ENCODE measurements around the gene HCRTR1.
A peak's percentile ranks its signal among the peaks of the same experiment; 100 is the strongest.

The HCRTR1 gene

DNA sequence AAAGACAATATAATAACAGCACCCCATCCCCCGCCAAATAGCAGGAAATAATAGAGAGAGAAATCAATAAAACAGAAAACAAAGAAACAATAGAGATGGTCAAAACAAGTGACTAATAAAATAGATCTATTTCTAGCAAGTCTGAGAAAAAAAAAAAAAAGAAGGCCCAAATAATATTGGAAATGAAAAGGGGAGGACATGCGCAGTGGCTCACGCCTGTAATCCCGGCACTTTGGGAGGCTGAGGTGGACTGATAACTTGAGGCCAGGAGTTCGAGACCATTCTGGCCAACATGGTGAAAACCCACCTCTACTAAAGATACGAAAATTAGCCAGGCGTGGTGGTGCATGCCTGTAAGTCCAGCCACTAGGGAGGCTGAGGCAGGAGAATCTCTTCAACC is 18.5 kb upstream of the HCRTR1 start:
- no peak for DNase-seq

DNA sequence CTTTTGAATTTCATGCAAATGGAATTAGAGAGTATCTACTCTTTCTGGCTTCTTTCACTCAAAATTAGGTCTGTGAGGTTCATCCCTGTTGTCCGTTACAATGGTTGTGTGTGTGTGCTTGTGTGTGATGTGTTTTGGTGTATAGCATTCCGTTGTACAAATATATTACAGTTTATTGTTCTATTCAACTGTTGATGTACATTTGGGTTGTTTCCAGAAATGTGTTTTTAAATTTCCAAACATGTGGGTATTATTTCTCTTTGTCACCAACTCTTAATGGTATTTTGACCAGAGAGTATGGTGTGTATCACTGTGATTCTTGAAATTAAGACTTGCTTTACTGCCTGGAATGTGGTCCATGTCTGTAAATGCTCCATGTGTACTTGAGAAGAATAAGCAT is 16.8 kb upstream of the HCRTR1 start:
- DNase-seq: no peak

DNA sequence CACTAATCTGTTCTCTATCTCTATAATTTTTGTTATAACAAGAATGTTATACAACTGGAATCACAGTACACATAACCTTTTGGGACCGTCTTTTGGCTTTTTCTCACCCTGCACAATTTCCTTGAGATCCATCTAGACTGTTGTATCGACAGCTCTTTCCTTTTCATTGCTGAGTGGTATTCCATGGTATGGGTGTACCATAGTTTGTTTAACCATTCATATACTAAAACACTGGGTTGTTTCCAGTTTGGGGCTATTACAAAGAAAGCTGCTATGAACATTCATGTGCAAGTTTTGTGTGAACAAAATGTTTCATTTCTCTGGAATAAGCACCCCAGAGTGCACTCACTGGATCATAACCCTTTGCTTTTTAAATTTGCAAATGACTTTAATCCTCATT is 15.4 kb upstream of the HCRTR1 start:
- DNase-seq: no peak

DNA sequence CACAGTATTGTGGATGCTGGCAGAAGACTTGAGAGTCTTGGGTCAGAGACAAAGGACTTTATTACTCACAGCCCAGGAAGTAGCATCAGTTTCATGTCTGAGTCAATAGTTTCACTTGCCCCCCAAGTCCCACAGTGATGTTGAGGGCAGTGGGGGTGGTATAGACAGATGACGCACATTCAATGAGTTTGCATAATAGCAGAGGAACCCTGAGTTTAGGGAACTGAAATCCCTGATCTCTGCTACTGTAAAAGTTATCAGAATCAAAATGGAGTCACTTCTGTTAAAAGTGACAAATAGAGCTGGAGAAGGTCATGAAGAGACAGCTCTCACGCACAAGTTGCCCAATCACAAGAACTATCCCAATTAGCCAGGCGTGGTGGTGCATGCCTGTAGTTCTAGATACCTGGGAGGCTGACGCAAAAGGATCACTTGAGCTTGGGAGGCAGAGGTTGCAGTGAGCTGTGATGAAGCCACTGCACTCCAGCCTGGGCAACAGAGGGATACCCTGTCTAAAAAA is 11.5 kb upstream of the HCRTR1 start:
- DNase-seq: no peak

DNA sequence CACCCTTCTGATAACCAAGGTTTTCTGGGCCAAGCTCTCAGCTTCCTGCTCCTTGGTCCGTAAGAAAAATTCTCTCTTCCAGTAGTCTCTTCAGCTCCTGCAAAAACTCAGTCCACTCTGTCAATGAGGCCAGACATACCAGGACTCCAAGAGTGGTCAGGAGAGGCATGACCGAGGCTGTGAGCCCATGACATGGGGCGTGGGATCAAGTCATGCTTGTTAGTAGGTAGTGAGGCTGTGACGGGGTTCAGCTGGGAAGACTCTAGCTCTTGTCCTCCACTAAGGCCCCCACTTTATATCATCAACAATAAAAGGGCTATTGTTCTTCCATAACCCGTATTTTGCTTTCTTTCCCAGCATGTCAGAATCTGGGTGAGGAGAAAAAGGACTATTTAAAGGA is 10.1 kb upstream of the HCRTR1 start:
- DNase-seq: no peak

DNA sequence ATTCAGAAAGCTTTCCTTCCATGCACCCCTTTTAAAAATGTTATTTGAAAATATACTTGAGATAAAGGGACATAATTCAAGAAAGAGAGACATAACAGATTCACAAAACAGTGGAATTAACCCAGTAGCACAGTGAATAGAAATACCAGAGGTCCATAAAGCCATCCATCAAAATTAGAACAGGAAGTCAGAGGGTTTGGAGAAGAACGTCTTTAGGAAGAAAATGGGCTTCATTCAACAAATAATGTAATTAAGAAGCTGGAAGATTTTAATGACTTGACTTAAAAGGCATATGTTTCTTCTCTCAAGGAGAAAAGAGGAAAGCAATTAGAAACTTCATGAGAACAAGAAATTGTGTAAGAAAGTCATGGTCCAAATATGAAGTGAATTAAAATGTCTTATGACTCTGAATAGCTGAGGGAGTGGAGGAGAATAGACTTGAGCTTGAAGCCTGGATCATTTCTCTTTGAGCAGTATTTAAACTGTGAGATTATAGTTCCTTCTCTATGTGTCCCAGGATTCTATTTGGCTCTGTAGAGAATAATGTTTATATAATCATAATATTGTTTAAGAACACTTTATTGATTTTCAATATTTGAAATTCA is 7.9 kb upstream of the HCRTR1 start:
- no peak for DNase-seq

DNA sequence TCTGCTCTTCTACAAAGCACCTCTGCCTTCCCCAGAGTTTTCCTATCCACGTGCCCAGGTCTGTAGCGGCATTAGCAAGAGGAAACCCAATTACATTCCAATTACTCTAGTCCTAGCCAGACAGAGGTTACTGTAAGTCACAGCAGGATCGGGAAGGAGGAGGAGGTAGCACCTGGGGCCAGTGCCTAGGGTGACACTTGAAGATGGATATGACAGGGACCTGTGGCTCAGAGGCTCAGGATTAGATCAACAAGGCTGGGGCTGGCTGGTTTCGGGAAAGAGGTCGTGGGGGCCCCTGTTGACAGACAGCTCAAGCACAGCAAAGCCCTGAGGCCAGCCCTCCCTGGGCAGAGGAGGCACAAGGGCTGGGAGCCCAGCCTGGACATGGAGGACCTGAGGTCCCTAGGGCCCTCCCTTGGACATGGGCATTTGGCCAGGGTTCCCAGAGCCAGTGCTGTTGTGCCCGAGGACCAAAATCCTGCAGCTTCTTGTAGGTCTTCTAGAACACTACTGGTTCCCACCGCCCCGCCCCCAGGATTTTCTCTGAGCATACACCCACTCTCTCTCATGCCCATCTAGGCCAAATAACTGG is 3.0 kb upstream of the HCRTR1 start:
- no peak for DNase-seq

DNA sequence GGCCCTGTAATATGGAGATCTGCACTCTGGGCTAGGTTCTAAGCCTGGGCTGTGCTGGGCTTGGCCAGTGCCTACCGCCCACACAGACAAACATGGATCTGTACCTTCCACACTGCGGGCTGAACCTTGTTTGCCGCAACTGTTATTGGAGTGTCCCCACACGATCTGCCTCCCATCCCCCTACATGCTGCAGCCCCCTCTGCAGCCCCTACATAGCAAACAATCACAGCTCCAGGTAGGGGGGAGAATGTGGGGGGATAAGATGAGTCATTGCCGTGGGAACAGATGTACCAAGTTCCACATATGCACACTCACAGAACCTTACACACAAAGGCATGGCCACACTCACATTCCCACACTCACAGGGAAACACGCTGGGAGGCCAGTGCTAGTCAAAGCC is 2.1 kb upstream of the HCRTR1 start:
- no peak for DNase-seq

DNA sequence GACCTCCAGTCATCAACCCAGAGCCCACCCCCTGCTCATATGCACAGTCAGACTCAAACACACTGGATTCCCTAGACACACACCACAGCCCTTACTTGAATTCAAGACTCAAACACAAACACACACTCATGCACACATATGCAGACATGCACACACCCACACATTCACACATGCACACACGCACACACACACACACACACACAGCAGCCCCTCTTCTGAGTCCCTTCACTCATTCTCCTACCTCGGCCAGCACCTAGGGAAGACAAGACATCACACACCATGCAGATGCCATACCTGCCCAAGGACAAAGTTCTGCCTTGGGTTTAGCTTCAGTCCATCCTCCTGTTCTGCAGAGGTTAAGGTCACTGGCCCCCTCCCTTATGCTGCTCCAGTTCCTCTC is 1.6 kb upstream of the HCRTR1 start:
- no peak for DNase-seq

DNA sequence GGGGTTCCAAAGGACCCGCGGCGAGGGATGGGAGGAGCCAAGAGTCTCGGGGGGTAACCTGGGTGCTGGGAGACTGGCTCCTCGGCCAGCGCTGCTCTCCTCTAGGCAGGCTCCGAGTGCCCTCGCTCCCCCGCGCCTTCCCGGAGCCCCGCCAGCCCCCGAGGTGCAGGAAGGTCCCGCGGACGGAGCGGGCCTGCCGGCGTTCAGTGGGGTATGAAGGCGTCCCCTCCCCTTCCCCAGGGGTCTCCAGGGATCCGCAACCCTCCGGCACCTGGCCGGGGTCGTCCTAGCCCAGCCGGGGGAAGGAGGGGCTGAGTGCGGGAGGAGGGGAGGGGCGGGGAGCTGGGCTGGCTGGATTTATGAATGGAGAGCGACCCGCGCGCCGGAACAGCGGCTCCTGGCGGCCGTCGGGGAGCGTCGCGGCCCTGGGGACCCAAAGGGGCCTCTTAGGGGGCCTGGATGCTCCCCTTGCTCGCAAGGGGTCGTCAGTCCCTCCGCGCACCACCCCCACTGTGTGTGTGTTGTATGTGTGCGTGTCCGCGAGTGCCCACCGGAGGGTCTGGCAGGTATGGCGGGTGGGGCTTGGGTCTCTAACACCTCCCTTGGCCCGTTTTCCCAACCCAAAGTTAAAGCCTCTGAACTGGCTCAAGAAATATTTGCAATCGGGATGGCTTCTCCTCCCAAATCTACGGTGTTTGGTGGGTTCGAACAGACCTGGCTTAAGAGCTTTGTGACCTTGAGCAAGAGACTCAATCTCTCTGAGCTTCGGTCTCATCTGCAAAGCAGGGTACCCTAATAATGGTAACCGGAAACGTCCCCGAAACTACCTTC is 642 bp downstream of the HCRTR1 start:
- peak; percentile 14 for DNase-seq

DNA sequence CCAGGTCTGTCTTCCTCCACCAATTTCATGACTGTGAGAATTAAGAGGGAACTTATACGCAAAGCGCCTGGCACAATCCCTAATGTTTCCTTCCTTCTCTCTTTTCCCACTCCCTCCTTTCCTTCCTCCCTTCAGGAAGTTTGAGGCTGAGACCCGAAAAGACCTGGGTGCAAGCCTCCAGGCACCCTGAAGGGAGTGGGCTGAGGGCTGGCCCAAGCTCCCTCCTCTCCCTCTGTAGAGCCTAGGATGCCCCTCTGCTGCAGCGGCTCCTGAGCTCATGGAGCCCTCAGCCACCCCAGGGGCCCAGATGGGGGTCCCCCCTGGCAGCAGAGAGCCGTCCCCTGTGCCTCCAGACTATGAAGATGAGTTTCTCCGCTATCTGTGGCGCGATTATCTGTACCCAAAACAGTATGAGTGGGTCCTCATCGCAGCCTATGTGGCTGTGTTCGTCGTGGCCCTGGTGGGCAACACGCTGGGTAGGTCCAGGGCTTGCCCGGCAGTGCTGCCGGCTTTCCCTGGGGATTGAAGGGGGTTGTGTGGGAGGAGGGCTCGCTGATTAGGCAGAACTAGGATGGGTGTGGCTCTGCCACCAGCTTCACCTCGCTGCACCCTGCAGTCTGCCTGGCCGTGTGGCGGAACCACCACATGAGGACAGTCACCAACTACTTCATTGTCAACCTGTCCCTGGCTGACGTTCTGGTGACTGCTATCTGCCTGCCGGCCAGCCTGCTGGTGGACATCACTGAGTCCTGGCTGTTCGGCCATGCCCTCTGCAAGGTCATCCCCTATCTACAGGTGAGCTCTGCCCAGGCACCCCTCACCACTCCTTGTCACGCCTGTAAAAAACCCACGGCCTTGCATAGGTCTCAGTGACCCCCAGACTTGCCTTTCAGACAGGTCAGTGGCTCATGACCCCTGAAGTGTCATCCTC is 1.7 kb downstream of the HCRTR1 start:
- DNase-seq: no peak

DNA sequence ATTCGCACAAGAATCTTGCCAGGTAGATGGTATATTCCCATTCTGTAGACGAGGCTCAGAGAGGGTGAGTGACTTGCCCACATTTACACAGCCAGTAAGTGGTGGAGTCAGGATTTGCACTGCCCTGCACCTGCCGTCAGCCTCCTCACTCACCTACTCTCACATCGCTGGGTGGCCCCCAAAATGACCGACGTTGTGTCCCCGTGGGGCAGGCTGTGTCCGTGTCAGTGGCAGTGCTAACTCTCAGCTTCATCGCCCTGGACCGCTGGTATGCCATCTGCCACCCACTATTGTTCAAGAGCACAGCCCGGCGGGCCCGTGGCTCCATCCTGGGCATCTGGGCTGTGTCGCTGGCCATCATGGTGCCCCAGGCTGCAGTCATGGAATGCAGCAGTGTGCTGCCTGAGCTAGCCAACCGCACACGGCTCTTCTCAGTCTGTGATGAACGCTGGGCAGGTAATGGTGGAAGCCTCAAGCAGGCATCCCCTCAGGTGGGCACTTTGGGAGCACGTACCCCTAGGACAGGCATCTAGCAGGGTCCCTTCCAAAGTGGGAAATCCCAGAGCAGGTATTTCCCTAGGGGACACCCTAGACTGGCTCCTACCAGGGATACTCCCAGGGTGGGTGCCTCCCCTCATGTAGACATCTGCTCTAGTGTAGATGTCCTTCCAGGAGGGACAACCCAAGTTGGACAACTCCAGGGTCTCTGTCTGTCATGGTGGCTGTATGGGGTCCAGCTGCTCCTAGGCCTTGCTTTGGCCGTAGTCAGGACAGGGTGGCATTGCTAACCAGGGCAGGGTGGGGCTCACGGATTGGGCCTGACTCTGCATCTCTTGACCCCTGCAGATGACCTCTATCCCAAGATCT is 3.4 kb downstream of the HCRTR1 start:
- DNase-seq: no peak

DNA sequence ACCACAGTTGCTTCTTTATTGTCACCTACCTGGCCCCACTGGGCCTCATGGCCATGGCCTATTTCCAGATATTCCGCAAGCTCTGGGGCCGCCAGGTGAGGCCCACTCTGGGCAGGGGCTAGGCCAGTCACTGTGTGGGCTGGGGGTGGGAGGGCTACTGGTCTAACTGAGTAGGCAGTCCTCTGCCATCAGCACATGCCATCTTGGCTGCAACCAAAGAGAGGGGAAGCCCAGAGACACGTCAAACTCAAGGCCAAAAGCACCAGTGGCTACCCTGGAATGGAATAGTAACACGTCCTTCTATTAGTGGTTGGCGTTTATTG is 4.0 kb downstream of the HCRTR1 start:
- DNase-seq: no peak

DNA sequence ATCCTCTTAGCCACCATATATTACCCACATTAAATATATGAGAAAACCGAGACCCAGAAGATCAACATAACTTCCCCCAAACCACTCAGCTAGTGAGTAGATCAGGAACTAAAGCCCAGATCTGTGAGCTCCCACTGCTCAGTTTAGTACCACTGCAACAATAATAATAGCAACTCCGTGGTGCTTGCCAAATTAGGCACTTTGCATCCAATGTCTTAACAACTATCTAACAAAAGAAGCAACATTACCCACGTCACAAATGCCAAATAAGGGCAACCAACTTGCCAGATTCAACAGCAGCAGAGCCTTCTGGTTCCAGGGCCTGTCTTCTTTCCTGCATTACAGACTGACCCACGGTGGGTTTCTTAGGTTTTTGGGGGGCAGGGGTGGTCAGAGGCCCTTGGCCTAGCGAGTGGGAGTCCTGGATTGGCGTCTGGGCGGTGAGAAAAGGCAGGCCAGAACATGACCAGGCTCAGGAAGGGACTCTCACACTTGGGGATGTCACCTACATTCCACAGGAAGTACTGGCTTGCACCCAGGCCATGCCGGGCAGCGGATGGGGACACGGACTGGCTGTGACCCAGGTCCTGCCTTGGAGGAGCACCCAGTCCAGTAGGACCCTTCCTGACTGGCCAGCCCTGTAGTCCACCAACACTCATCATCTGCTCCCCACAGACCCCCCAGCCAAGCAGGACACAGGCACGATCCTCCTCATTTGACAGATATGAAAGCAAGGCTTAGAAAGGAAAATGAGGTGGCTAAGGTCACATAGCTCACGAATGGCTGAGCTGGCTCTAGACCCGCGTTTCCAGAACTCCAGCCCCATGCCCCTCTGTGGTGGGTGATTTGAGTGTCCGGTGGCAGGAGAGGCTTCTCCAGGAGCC is 4.6 kb downstream of the HCRTR1 start:
- DNase-seq: no peak

DNA sequence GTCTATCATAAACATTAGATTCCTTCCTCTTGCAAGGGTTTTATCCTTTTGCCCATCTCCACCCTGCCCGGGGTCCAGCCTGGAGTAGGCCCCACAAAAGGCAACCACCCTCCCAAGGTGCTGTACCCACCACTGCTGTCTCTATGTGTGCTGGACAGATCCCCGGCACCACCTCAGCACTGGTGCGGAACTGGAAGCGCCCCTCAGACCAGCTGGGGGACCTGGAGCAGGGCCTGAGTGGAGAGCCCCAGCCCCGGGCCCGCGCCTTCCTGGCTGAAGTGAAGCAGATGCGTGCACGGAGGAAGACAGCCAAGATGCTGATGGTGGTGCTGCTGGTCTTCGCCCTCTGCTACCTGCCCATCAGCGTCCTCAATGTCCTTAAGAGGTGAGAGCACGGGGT is 5.9 kb downstream of the HCRTR1 start:
- no peak for DNase-seq

DNA sequence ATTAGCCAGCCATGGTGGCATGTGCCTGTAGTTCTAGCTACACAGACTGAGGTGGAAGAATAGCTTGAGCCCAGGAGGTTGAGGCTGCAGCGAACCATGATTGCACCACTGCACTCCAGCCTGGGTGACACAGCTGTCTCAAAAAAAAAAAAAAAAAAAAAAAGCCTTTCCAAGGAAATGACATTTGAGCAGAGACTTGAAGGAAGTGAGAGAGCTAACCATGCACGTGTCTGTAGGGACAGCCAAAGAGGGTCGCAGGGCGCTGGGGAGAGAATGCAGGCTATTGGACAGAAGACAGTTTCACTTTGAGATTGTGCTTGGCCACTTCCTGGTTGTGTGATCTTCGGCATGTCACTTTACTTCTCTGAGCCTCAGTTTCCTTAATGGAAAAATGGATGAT is 6.8 kb downstream of the HCRTR1 start:
- no peak for DNase-seq

DNA sequence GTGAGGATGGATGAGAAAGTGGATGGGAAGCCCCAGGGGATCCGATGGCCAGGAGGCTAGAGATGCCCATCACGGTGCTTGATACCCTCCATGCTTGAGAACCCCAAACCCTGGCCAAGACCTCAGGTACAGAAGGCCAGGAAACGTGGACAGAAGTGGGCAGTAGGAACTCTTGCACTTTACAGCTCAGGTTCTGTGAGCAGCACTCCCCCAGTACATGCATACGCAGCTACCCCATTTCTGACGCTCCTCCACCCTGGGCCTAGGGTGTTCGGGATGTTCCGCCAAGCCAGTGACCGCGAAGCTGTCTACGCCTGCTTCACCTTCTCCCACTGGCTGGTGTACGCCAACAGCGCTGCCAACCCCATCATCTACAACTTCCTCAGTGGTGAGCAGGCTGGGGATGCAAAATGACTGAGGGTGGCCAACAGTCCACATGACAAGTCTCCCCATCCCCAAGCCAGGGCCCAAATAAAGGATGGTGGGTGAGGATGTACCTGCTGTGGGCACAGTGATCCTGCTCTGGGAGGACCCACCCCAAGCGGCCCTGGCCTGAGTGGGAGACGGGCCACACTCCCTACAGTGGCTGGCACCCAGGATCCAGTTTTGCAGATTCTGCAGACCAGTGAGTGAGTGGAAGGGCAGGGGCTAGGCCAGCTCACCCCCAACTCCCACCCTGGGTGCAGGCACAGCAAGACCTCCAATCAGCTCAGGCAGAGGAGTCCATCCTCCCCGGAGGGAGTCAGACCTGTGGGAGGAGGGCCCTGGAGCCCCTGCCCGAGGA is 7.4 kb downstream of the HCRTR1 start:
- DNase-seq: no peak

DNA sequence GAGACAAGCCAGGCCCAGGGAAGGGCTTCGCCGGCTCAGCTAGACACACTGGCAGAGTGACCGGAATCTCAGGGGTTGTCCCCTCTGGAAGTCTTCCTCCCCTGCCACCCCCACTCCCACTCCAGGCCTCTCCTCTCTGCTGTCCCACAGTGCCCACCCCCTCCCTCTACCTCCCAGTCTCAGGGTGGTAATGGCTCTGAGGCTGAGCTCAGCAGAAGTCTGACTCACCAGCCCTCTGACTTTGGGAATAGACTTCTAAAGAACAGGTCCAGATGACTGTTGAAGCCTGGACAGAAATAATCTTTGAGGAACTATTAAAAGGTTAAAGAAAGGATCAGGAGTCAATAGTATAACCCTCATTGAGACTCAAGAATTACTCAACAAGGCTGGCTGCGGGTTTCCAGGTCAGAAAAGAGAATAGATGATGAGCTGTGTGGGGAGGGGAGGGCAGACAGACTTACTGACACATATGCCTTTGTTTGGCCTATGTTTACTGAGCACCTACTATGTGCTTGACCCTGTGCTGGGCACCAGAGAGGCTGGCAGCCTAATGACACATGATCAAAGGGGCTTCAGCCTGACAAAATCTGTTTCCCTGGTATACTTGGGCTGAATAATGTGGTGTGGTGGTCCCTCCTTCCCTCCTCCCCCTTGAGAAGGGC is 8.2 kb downstream of the HCRTR1 start:
- DNase-seq: no peak
